Mononuclear cell (primary cell): ENCODE measurements around the gene MARCHF2. TPM values are rescaled to one million over a fixed set of nuclear protein-coding genes. Genes with fewer than 3 reads are reported as not detected.
"Not testable (repeated sequence)": the region's sequence is repeated elsewhere in the genome, so short reads cannot be mapped to it uniquely, and the experiment has no call there.

Source experiments
- H3K27me3 ChIP-seq: 2 replicates; pipeline ENCODE4 v1.6.0; 2011; ENCODE audit warnings: low read length, control low read depth; ENCODE audit not compliant: insufficient read depth
- H3K4me1 ChIP-seq: 2 replicates; pipeline ENCODE4 v1.5.1; 2011; ENCODE audit warnings: mild to moderate bottlenecking, low read length, control low read depth; ENCODE audit not compliant: insufficient read depth
- H3K4me3 ChIP-seq: 2 replicates; pipeline ENCODE4 v1.5.1; 2011; ENCODE audit warnings: mild to moderate bottlenecking, low read length, moderate library complexity
- H3K9me3 ChIP-seq: 2 replicates; pipeline ENCODE4 v1.5.1; 2011; ENCODE audit warnings: low read depth, mild to moderate bottlenecking, control low read depth, low read length
- total RNA-seq: library from RNA; depleted of rRNA; stranded (reverse); fragments of >200 nt; gene quantifications from one replicate; pipeline ENCODE4 v1.2.3, GENCODE V29; 2012

Gene MARCHF2
- total RNA-seq, 1 donor: 119 TPM

- no peak overlapping the region for H3K4me3 ChIP-seq
- peaks cover 10% of the 10 kb centered on the region for H3K4me1 ChIP-seq
These were observed 10.7 kb downstream of the MARCHF2 start for GRCh38 chr19:8423817-8424223.

DNA sequence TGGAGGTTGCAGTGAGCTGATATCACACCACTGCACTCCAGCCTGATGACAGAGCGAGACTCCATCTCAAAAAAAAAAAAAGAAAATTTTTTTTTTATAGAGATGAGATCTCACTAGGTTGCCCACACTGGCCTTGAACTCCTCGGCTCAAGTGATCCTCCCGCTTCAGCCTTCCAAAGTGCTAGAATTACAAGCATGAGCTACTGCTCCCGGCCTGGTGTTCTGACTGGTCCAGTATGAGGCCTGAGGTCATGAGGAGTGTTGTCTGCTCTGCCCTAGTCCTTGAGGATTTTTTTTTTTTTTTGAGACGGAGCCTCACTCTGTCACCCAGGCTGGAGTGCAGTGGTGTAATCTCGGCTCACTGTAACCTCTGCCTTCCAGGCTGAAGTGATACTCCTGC, 12.2 kb downstream of the MARCHF2 start:
- H3K9me3 ChIP-seq, H3K4me3 ChIP-seq, H3K4me1 ChIP-seq, H3K27me3 ChIP-seq: not testable (repeated sequence)

More at GRCh38 chr19:8423817-8424223, 10.7 kb downstream of the MARCHF2 start:
- Histone ChIP-seq H3K27me3 (no peaks in the 10 kb centered on the region), H3K9me3 (no peaks in the 10 kb centered on the region)

- peaks cover 10% of the 10 kb centered on the region for H3K4me1 ChIP-seq
- no peaks in the 10 kb centered on the region for H3K27me3 ChIP-seq
- no peak overlapping the region for H3K4me3 ChIP-seq
- no peaks in the 10 kb centered on the region for H3K9me3 ChIP-seq
These were observed 13.2 kb downstream of the MARCHF2 start for GRCh38 chr19:8426283-8426682.

- no peak overlapping the region for H3K4me3 ChIP-seq
- no peaks in the 10 kb centered on the region for H3K4me1 ChIP-seq
- no peaks in the 10 kb centered on the region for H3K9me3 ChIP-seq
- H3K27me3 ChIP-seq: no peaks in the 10 kb centered on the region
These were observed 15.9 kb downstream of the MARCHF2 start for GRCh38 chr19:8429044-8429443.

- H3K27me3 ChIP-seq: no peaks in the 10 kb centered on the region
These were observed 16.7 kb downstream of the MARCHF2 start for GRCh38 chr19:8429826-8430225.

GRCh38 chr19:8430650-8431049, 17.5 kb downstream of the MARCHF2 start:
- H3K4me3 ChIP-seq: no peak overlapping the region
- no peaks in the 10 kb centered on the region for H3K27me3 ChIP-seq
- H3K4me1 ChIP-seq: no peaks in the 10 kb centered on the region
- H3K9me3 ChIP-seq: no peaks in the 10 kb centered on the region

More at GRCh38 chr19:8429826-8430225, 16.7 kb downstream of the MARCHF2 start:
- Histone ChIP-seq H3K9me3 (no peaks in the 10 kb centered on the region), H3K4me1 (no peaks in the 10 kb centered on the region), H3K4me3 (no peak overlapping the region)

GRCh38 chr19:8438236-8438635, 25.1 kb downstream of the MARCHF2 start:
- no peaks in the 10 kb centered on the region for H3K9me3 ChIP-seq
- H3K4me1 ChIP-seq: no peaks in the 10 kb centered on the region
- H3K4me3 ChIP-seq: no peak overlapping the region
- no peaks in the 10 kb centered on the region for H3K27me3 ChIP-seq

- peaks cover 20% of the 10 kb centered on the region for H3K4me1 ChIP-seq
- no peaks in the 10 kb centered on the region for H3K9me3 ChIP-seq
- H3K4me3 ChIP-seq: no peak overlapping the region
- no peaks in the 10 kb centered on the region for H3K27me3 ChIP-seq
These were observed 28.8 kb downstream of the MARCHF2 start for GRCh38 chr19:8441725-8442544.

DNA sequence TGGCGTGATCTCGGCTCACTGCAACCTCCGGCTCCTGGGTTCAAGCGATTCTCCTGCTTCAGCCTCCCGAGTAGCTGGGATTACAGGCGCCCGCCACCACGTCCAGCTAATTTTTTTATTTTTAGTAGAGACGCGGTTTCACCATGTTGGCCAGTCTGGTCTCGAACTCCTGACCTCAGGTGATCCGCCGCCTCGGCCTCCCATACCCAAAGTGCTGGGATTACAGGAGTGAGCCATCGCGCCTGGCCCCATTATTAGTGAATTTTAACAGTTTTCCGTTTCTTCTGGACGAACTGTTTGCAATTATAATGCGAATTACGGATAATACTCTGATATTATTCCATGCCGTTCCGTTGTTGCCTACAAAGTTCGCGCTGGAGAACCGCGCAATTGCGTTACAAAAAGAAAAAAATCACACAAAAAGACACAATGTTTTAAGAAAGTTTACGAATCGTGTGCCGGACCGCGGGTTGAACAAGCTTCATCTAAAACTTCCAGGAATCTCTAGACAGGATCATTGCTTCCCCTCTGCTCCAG, 31.1 kb downstream of the MARCHF2 start:
- Histone ChIP-seq H3K4me3 (peak overlapping the region; percentile 97), H3K4me1 (peaks cover 42% of the 10 kb centered on the region)
- not testable (repeated sequence) for H3K27me3 ChIP-seq, H3K9me3 ChIP-seq

- peaks cover 47% of the 10 kb centered on the region for H3K4me1 ChIP-seq
- peak within 1 kb of the TSS; percentile 97 for H3K4me3 ChIP-seq
- H3K9me3 ChIP-seq: no peaks in the 10 kb centered on the region
These were observed 31.8 kb downstream of the MARCHF2 start, which contains the start of gene HNRNPM for GRCh38 chr19:8444677-8445487. Gene HNRNPM (plus strand): TSS chr19:8444975. CDS start chr19:8444999, 24 bp downstream.

GRCh38 chr19:8445488-8446001, 32.4 kb downstream of the MARCHF2 start:
- Histone ChIP-seq H3K27me3 (no peaks in the 10 kb centered on the region), H3K4me1 (peaks cover 53% of the 10 kb centered on the region), H3K4me3 (peak overlapping the region; percentile 97), H3K9me3 (no peaks in the 10 kb centered on the region)

More at GRCh38 chr19:8444677-8445487, 31.8 kb downstream of the MARCHF2 start, which contains the start of gene HNRNPM:
- no peaks in the 10 kb centered on the region for H3K27me3 ChIP-seq

- H3K4me1 ChIP-seq: peaks cover 56% of the 10 kb centered on the region
- no peaks in the 10 kb centered on the region for H3K9me3 ChIP-seq
- no peaks in the 10 kb centered on the region for H3K27me3 ChIP-seq
- H3K4me3 ChIP-seq: peak overlapping the region; percentile 97
These were observed 33.1 kb downstream of the MARCHF2 start for GRCh38 chr19:8446061-8446709.

DNA sequence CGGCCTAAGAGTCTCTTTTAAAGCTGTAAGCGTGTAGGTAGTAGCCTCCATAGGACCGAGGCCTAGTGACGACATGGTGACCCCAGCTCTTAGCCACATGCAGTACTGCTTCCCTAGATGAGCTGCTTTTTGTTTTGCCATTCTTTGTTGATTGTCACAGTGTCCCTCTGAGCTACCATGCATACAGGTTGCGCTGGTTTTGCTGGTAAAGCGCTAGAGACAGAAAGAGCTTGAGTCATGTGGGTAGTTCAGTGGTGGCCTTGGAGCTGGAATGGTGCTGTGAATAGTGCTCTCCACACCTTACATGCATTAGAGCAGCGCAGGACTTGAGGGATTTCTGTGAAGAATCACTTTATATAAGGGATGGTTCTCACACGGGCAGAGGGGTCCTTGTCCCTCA, 36.7 kb downstream of the MARCHF2 start:
- no peaks in the 10 kb centered on the region for H3K27me3 ChIP-seq
- H3K9me3 ChIP-seq: no peaks in the 10 kb centered on the region
- peaks cover 79% of the 10 kb centered on the region for H3K4me1 ChIP-seq
- no peak overlapping the region for H3K4me3 ChIP-seq

- no peaks in the 10 kb centered on the region for H3K9me3 ChIP-seq
- no peak overlapping the region for H3K4me3 ChIP-seq
- no peaks in the 10 kb centered on the region for H3K27me3 ChIP-seq
- H3K4me1 ChIP-seq: peaks cover 70% of the 10 kb centered on the region
These were observed 38.3 kb downstream of the MARCHF2 start for GRCh38 chr19:8451377-8451776.
